HL-60/S4 (cell line): ENCODE results near the gene ZNF618.

Experiments used
- in situ Hi-C: fragments of 300-500 bp; cut with MboI; formaldehyde crosslinking; loops from 2 replicates; pipeline ENCODE4 v1.14.3; 2022; ENCODE audit warnings: low sequenced_read_pairs

Gene ZNF618

GRCh38 chr9:113876151-113876992, at the start of gene ZNF618:
TSS of gene ZNF618 (plus strand) at chr9:113876309. CDS start at chr9:113876381, 72 bp downstream.
- in situ Hi-C loops, result no loop called here

GRCh38 chr9:113828221-113828620, 47.9 kb upstream of the ZNF618 start:
- in situ Hi-C loops, result no loop called here

- in situ Hi-C loops, result no loop called here
Observed at GRCh38 chr9:113837334-113837733, 38.8 kb upstream of the ZNF618 start.

- in situ Hi-C loops, result no loop called here
Observed at GRCh38 chr9:113842086-113842485, 34.0 kb upstream of the ZNF618 start.

- in situ Hi-C loops, result no loop called here
Observed at GRCh38 chr9:113844466-113844865, 31.6 kb upstream of the ZNF618 start.

GRCh38 chr9:113851359-113851758, 24.8 kb upstream of the ZNF618 start:
- in situ Hi-C loops, result no loop called here

GRCh38 chr9:113851873-113852272, 24.2 kb upstream of the ZNF618 start:
- in situ Hi-C loops, result no loop called here

GRCh38 chr9:113853333-113853732, 22.8 kb upstream of the ZNF618 start:
- in situ Hi-C loops, result no loop called here

- in situ Hi-C loops, result no loop called here
Observed at GRCh38 chr9:113854310-113854709, 21.8 kb upstream of the ZNF618 start.

GRCh38 chr9:113857875-113858274, 18.2 kb upstream of the ZNF618 start:
- in situ Hi-C loops, result no loop called here

- in situ Hi-C loops, result no loop called here
Observed at GRCh38 chr9:113858282-113858681, 17.8 kb upstream of the ZNF618 start.

- in situ Hi-C loops, result no loop called here
Observed at GRCh38 chr9:113863345-113863744, 12.8 kb upstream of the ZNF618 start.

- in situ Hi-C loops, result no loop called here
Observed at GRCh38 chr9:113868501-113868900, 7.6 kb upstream of the ZNF618 start.

GRCh38 chr9:113872485-113873143, 3.5 kb upstream of the ZNF618 start:
- in situ Hi-C loops, result no loop called here

- in situ Hi-C loops, result no loop called here
Observed at GRCh38 chr9:113873446-113873845, 2.7 kb upstream of the ZNF618 start.

GRCh38 chr9:113873926-113874325, 2.2 kb upstream of the ZNF618 start:
- in situ Hi-C loops, result no loop called here

- in situ Hi-C loops, result no loop called here
Observed at GRCh38 chr9:113875459-113876150, 504 bp upstream of the ZNF618 start.

GRCh38 chr9:113876993-113877368, 872 bp downstream of the ZNF618 start:
- in situ Hi-C loops, result no loop called here

- in situ Hi-C loops, result no loop called here
Observed at GRCh38 chr9:113879318-113879717, 3.2 kb downstream of the ZNF618 start.

GRCh38 chr9:113879911-113880310, 3.8 kb downstream of the ZNF618 start:
- in situ Hi-C loops, result no loop called here

- in situ Hi-C loops, result no loop called here
Observed at GRCh38 chr9:113882181-113882580, 6.1 kb downstream of the ZNF618 start.
